ENCODE results near the gene EXOSC7. TPM values are rescaled to one million over a fixed set of nuclear protein-coding genes. Genes with fewer than 3 reads are reported as not detected.

The EXOSC7 gene
- polyA plus RNA-seq, 3 donors: 16.8 to 23.9 (median 18.8) TPM

GRCh38 chr3:45055411-45056143 lies 79.5 kb downstream of the EXOSC7 start:
- Histone ChIP-seq H3K27ac (ENCODE audit: low read depth in 1 of 2, low read length in 2 of 2) (peak overlapping the region; percentile 26 to 82), H3K36me3 (replicated peaks in 1 of 2; ENCODE audit: control insufficient read depth in 1 of 2, insufficient read depth in 2 of 2, low read length in 2 of 2) (no peaks in the 10 kb centered on the region), H3K79me2 (ENCODE audit: insufficient read depth, low read length) (no peaks in the 10 kb centered on the region), H3K4me3 (replicated peaks in 1 of 3; ENCODE audit: low read depth in 2 of 3, low read length in 3 of 3) (peak overlapping the region in 1 of 3 experiments; percentile 27), H2AFZ (ENCODE audit: insufficient read depth, low read depth, low read length, poor library complexity, severe bottlenecking) (no peak overlapping the region), H3K9me3 (replicated peaks in 1 of 2; ENCODE audit: control insufficient read depth in 1 of 2, insufficient read depth in 1 of 2, low read length in 2 of 2) (no peaks in the 10 kb centered on the region), H4K20me1 (ENCODE audit: insufficient read depth, low read length) (no peaks in the 10 kb centered on the region), H3K27me3 (ENCODE audit: control insufficient read depth in 2 of 2, insufficient read depth in 2 of 2, low read length in 2 of 2) (no peaks in the 10 kb centered on the region), H3K4me1 (ENCODE audit: control insufficient read depth in 1 of 2, insufficient read depth in 2 of 2, low read length in 2 of 2) (peaks cover 49 to 62% of the 10 kb centered on the region in 2 donors), H3K4me2 (replicated peaks; ENCODE audit: extremely low read depth, low read length, poor library complexity, severe bottlenecking) (peak overlapping the region; percentile 49), H3K9ac (ENCODE audit: insufficient read depth, low read length, poor library complexity, severe bottlenecking) (peak overlapping the region; percentile 12)
- DNase-seq: peak in 2 of 3 donors; percentile 48 to 56
- no CpG with 5 or more reads among the region's 7 CpGs for WGBS (ENCODE audit: insufficient coverage)
- H3K4me1 Mint-ChIP-seq: peaks cover 57% of the 10 kb centered on the region
- TF ChIP-seq CTCF (IDR thresholded peaks at IDR 0.05): peak; percentile 9
- intact Hi-C loops (cut with micrococcal nuclease): loop anchor here in 1 of 2 donors (5.0 kb wide), 1 partner anchor 67 kb away; no protein-coding TSS in a partner anchor
- H3K4me3 Mint-ChIP-seq: peak overlapping the region in 1 of 2 donors; percentile 2
- H3K36me3 Mint-ChIP-seq: no peaks in the 10 kb centered on the region
- peaks cover 0 to 6% (median 0%) of the 10 kb centered on the region in 7 donors for H3K9me3 Mint-ChIP-seq
- H3K27ac Mint-ChIP-seq: peak overlapping the region; percentile 88 to 97 (median 93)
- H3K27me3 Mint-ChIP-seq (ENCODE audit: low read depth in 3 of 3): peaks cover 0 to 2% (median 2%) of the 10 kb centered on the region in 3 donors

- Histone ChIP-seq H3K4me2 (replicated peaks; ENCODE audit: extremely low read depth, low read length, poor library complexity, severe bottlenecking) (no peak overlapping the region), H2AFZ (ENCODE audit: insufficient read depth, low read depth, low read length, poor library complexity, severe bottlenecking) (no peak overlapping the region), H3K9me3 (replicated peaks in 1 of 2; ENCODE audit: control insufficient read depth in 1 of 2, insufficient read depth in 1 of 2, low read length in 2 of 2) (no peaks in the 10 kb centered on the region), H3K4me1 (ENCODE audit: control insufficient read depth in 1 of 2, insufficient read depth in 2 of 2, low read length in 2 of 2) (peaks cover 49 to 62% of the 10 kb centered on the region in 2 donors), H3K27ac (ENCODE audit: low read depth in 1 of 2, low read length in 2 of 2) (peak overlapping the region in 1 of 2 donors; percentile 27), H3K79me2 (ENCODE audit: insufficient read depth, low read length) (no peaks in the 10 kb centered on the region), H3K9ac (ENCODE audit: insufficient read depth, low read length, poor library complexity, severe bottlenecking) (no peak overlapping the region), H3K27me3 (ENCODE audit: control insufficient read depth in 2 of 2, insufficient read depth in 2 of 2, low read length in 2 of 2) (no peaks in the 10 kb centered on the region), H3K4me3 (replicated peaks in 1 of 3; ENCODE audit: low read depth in 2 of 3, low read length in 3 of 3) (no peak overlapping the region), H4K20me1 (ENCODE audit: insufficient read depth, low read length) (no peaks in the 10 kb centered on the region), H3K36me3 (replicated peaks in 1 of 2; ENCODE audit: control insufficient read depth in 1 of 2, insufficient read depth in 2 of 2, low read length in 2 of 2) (no peaks in the 10 kb centered on the region)
- Mint-ChIP-seq H3K9me3 (peaks cover 0 to 6% (median 0%) of the 10 kb centered on the region in 7 donors), H3K4me3 (no peak overlapping the region), H3K27ac (peak overlapping the region; percentile 52 to 96 (median 84)), H3K27me3 (ENCODE audit: low read depth in 3 of 3) (peaks cover 0 to 2% (median 2%) of the 10 kb centered on the region in 3 donors), H3K36me3 (no peaks in the 10 kb centered on the region), H3K4me1 (peaks cover 57% of the 10 kb centered on the region)
- intact Hi-C loops (cut with micrococcal nuclease): loop anchor here in 1 of 2 donors (5.0 kb wide), 1 partner anchor 66 kb away; no protein-coding TSS in a partner anchor
- DNase-seq: no peak
- no peak for TF ChIP-seq CTCF (IDR thresholded peaks at IDR 0.05)
- WGBS (ENCODE audit: insufficient coverage): no CpG with 5 or more reads among the region's 5 CpGs
These were observed 80.7 kb downstream of the EXOSC7 start for GRCh38 chr3:45056608-45057301.

Measured in CD14-positive monocyte (primary cell).